T1000 (cell line): ENCODE measurements around the gene CTAGE6.
"Not testable (repeated sequence)": the region's sequence is repeated elsewhere in the genome, so short reads cannot be mapped to it uniquely, and the experiment has no call there.

Experiments used
- DNase-seq: peaks from one replicate; lab custom pipeline; 2025; ENCODE audit warnings: mixed read lengths; lab: John Stamatoyannopoulos, UW

Gene CTAGE6

GRCh38 chr7:143715543-143716193 lies 41.8 kb downstream of the CTAGE6 start:
- DNase-seq = not testable (repeated sequence)

DNA sequence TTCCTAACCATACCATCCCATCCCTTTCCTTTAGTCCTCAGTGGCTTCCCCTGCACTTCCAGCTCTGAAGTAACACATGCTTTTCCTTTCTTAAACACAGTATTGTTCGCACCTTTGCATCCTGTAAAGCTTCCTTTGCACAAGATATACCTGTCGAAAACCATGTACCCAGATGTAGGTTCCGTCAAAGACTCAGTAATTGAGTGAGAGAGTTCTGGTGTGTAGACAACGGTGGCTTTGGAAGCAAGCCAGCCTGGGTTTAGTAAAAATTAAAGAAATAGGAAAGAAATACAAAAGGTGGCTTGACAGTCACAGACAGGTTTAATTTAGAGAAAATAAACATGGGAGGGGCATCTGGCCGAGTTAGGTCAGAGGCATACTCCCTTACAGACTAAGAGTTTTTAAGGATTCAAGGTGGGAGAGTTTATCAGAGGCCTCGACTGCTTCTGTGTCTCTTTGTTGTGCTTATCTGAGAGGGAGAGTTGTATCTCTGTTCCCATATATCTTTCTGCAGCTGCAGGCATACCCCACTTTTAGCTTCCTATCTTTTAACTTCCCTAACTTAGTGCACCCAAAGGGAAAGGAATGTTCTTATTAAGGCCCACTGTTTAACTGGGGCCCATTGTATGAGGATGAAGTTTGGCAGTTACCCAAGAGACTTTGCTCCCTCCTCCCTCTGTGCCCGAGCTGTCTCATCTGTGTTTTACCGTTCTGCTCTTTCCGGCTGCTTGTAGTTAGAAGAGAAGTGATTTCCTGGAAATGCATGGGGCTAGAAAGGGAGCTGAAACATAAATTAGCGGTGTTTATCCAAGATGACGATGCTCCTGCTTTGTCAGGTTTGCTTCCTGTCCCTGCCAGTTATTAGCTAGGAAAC lies 42.7 kb downstream of the CTAGE6 start:
- not testable (repeated sequence) for DNase-seq

GRCh38 chr7:143712381-143712780 lies 45.1 kb downstream of the CTAGE6 start:
- DNase-seq = not testable (repeated sequence)

DNA sequence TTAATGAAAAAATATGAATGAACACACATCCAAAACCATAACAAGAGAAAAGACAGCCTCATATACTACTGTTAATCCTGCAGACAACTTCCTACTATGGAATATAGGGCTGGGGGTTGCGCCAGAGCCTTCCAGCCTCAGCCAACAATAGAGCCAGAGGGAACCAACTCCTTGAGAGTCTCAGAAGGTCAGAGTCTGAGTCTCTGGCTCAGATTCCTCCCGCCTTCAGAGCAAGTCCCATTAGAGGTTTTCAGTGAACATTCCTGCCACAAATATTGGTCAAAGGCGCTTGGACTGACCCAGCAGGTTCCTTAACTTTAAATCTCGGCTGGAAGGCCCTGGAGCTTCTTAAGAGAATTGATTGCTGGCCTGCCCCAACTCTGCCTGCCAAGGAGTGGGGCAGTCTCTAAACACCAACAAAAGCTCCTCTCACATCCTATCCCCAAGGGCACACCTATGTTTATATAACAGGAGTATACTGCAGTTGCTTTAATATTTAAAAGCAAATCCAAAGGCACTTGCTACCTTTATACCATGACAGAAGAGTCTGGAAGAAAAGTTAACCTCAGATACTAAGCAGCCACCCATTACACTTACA lies 45.7 kb downstream of the CTAGE6 start:
- DNase-seq = not testable (repeated sequence)

- not testable (repeated sequence) for DNase-seq
Observed at GRCh38 chr7:143709895-143710294, 47.6 kb downstream of the CTAGE6 start.
